Gastrocnemius medialis (tissue), 4 donors: ENCODE results near the gene NKD2.

Experiments used
- POLR2A ChIP-seq, 2 donors: fragments of 450-650 bp; IDR thresholded peaks; one replicate each; pipeline ENCODE4 v1.6.1; 2017; ENCODE audit warnings: antibody characterized with exemption in 2 of 2, mild to moderate bottlenecking in 2 of 2, moderate library complexity in 2 of 2
- TF ChIP-seq, protein P1 (sequence below), 5 experiments: fragments of 450-650 bp in 3 of 5; fragments of 200-600 bp in 2 of 5; sonication (generic) in 2 of 5; IDR thresholded peaks in 4 of 5; conservative IDR thresholded peaks in 1 of 5; 1 replicate in 4 of 5; 2 replicates in 1 of 5; pipeline ENCODE4 v1.5.1; 2016 to 2019; ENCODE audit warnings: antibody characterized with exemption in 5 of 5, mild to moderate bottlenecking in 3 of 5, moderate library complexity in 3 of 5

GRCh38 chr5:1059884-1060263 lies 51.3 kb downstream of the NKD2 start:
- TF ChIP-seq, protein P1, sequence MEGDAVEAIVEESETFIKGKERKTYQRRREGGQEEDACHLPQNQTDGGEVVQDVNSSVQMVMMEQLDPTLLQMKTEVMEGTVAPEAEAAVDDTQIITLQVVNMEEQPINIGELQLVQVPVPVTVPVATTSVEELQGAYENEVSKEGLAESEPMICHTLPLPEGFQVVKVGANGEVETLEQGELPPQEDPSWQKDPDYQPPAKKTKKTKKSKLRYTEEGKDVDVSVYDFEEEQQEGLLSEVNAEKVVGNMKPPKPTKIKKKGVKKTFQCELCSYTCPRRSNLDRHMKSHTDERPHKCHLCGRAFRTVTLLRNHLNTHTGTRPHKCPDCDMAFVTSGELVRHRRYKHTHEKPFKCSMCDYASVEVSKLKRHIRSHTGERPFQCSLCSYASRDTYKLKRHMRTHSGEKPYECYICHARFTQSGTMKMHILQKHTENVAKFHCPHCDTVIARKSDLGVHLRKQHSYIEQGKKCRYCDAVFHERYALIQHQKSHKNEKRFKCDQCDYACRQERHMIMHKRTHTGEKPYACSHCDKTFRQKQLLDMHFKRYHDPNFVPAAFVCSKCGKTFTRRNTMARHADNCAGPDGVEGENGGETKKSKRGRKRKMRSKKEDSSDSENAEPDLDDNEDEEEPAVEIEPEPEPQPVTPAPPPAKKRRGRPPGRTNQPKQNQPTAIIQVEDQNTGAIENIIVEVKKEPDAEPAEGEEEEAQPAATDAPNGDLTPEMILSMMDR (IDR thresholded peaks at IDR 0.05 in 4 of 5, conservative IDR thresholded peaks at IDR 0.05 in 1 of 5): no peak
- no peak for TF ChIP-seq POLR2A (IDR thresholded peaks at IDR 0.05)
